Mucosa of descending colon (tissue), 3 donors: Measurements from ENCODE around the gene IGSF3. TPM values are rescaled to one million over a fixed set of nuclear protein-coding genes. Genes with fewer than 3 reads are reported as not detected.

Source experiments
- ATAC-seq: fragments of 200-7000 bp; cut with Tn5 transposase; one replicate; pipeline ENCODE4 v1.9.1; 2020; ENCODE audit warnings: mild to moderate bottlenecking, moderate library complexity
- DNase-seq, 3 donors: peaks; one replicate each; pipeline ENCODE4 v3.0.0-alpha.2; 2020
- H3K36me3 ChIP-seq: fragments of 200-600 bp; one replicate; pipeline ENCODE4 v1.8.0; 2021; ENCODE audit warnings: low read depth, mild to moderate bottlenecking
- H3K4me1 ChIP-seq: fragments of 200-600 bp; one replicate; pipeline ENCODE4 v1.8.0; 2021; ENCODE audit warnings: low read depth, mild to moderate bottlenecking
- H3K4me3 ChIP-seq: fragments of 200-600 bp; one replicate; pipeline ENCODE4 v1.8.0; 2021; ENCODE audit warnings: mild to moderate bottlenecking
- H3K9me3 ChIP-seq: fragments of 200-600 bp; one replicate; pipeline ENCODE4 v1.8.0; 2021; ENCODE audit warnings: mild to moderate bottlenecking
- CTCF ChIP-seq: fragments of 200-600 bp; IDR thresholded peaks from one replicate; pipeline ENCODE4 v1.8.0; 2022; ENCODE audit warnings: antibody characterized with exemption, mild to moderate bottlenecking
- intact Hi-C, 2 donors: fragments of 100-400 bp; cut with DNase I in 1 of 2; cut with micrococcal nuclease in 1 of 2; formaldehyde crosslinking; loops; one replicate each; pipeline versions ENCODE4 v1.11.0 to v1.11.1; 2022; cut with DNase I, micrococcal nuclease
- total RNA-seq, 3 donors: library from RNA; stranded (reverse); fragmentation: NEBNext Ultra II Directional in 2 of 3; extraction: Animal tissue kit (Norgen Biotek cat#: 25700) in 2 of 3; gene quantifications; one replicate each; pipeline versions ENCODE4 v1.2.1 to v1.2.4, GENCODE V29; 2021 to 2023
- donor health status: DM: no; HTN: no; CAD: no; lungs with moderate emphysema.
- donor health status: DM: no; HTN: no; CAD: no.
- donor health status: DM: no; HTN: yes; CAD: no.

Gene IGSF3
- total RNA-seq, 3 donors from 2014 or later: 20.9 to 35.4 (median 27.4) TPM

DNA sequence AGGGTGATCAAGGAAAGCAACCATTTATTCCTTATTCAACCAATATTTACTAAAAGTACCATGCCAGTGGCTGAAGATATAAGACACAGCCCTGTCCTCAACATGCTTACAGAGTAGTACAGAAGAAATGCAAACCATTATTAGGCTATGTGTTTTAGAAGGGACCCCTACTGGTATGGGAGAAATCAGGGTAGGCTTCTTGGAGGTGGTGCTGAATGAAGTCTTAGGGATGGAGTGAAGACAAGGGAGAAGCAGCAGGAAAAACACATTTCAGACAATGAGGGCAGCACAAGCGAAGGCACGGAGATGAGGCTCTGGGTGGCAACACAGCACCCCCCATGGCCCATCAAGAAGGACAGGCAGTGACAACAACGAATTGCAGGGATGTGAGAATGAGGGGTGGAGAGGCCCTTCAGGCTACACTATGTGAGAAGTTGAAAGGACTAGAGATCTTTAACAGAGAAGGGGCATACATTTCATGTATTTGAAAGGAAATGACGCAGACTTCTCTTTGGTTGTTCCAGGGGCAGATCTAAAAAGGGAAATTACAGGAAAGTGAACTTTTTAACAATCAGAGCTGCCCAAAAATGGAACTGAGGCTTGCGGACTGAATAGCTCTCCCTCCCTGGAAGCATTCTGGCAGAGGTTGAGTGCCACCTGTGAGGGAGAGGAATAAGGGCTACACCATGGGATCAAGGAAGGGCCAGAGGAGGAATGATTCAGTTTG lies 79.9 kb downstream of the IGSF3 start:
- peaks cover 9% of the 10 kb centered on the region for H3K4me1 ChIP-seq
- H3K4me3 ChIP-seq: no peak overlapping the region
- ATAC-seq (no peak), DNase-seq (no peak)
- intact Hi-C loops: no loop called here
- TF ChIP-seq CTCF: no peak
- H3K36me3 ChIP-seq: no peaks in the 10 kb centered on the region
- no peaks in the 10 kb centered on the region for H3K9me3 ChIP-seq

- DNase-seq: no peak
- TF ChIP-seq CTCF: no peak
- H3K4me1 ChIP-seq: peaks cover 6% of the 10 kb centered on the region
- H3K9me3 ChIP-seq: no peaks in the 10 kb centered on the region
- no peaks in the 10 kb centered on the region for H3K36me3 ChIP-seq
- no peak for ATAC-seq
- intact Hi-C loops: no loop called here
- no peak overlapping the region for H3K4me3 ChIP-seq
These were observed 80.8 kb downstream of the IGSF3 start for GRCh38 chr1:116586741-116587143.

GRCh38 chr1:116585886-116586285 lies 81.6 kb downstream of the IGSF3 start:
- DNase-seq (no peak), ATAC-seq (no peak)
- no peak overlapping the region for H3K4me3 ChIP-seq
- no peak for TF ChIP-seq CTCF
- no peaks in the 10 kb centered on the region for H3K36me3 ChIP-seq
- H3K9me3 ChIP-seq: no peaks in the 10 kb centered on the region
- intact Hi-C loops: no loop called here
- H3K4me1 ChIP-seq: peaks cover 6% of the 10 kb centered on the region

- Histone ChIP-seq H3K9me3 (no peaks in the 10 kb centered on the region), H3K4me1 (no peaks in the 10 kb centered on the region), H3K36me3 (no peaks in the 10 kb centered on the region), H3K4me3 (no peak overlapping the region)
- DNase-seq (no peak), ATAC-seq (no peak)
- no peak for TF ChIP-seq CTCF
- intact Hi-C loops: no loop called here
These were observed 86.1 kb downstream of the IGSF3 start for GRCh38 chr1:116581323-116581885.

DNA sequence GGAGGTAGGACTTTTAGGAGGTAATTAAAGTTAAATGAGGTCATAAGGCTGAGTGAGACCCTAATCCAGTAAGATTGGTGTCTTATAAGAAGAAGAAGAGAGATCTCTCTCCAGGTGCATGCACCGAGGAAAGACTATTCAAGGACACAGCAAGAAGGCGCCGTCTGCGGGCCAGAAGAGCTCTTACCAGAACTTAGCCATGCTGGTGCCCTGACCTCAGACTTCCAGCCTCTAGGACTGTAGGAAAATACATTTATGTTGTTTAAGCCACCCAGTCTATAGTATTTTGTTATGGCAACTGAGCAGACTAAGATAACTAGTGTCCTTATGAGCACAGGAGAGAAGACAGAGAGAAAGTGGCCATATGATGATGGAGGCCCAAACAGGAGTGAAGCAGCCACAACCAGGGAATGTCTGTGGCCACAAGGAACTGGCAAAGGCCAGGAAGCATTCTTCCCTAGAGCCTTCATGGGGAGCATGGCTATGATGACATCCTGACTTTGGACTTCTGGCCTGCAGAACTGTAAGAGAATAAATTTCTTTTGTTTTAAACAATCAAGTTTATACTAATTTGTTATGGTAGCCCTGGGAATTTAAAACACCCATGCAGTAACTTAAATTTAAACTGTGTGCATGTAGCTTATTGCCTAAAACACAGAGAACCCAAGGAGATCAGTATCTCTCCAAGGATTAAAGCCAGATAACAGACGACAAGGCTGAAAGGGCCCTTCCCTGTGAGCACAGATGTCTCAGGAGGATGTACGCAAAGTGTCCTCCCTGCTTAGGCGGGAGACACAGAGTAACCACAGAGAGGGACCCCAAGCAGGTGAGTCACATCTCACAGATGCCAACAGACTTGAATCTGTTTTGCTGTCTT lies 86.8 kb downstream of the IGSF3 start:
- intact Hi-C loops: no loop called here
- Histone ChIP-seq H3K36me3 (no peaks in the 10 kb centered on the region), H3K4me1 (no peaks in the 10 kb centered on the region), H3K9me3 (no peaks in the 10 kb centered on the region), H3K4me3 (no peak overlapping the region)
- DNase-seq (no peak), ATAC-seq (no peak)
- TF ChIP-seq CTCF: no peak
